Small intestine (tissue), 7 donors: ENCODE data around the gene LHFPL2. TPM values are rescaled to one million over a fixed set of nuclear protein-coding genes. Genes with fewer than 3 reads are reported as not detected.
A peak's percentile ranks its signal among the peaks of the same experiment; 100 is the strongest.

ENCODE experiments used
- DNase-seq, 2 donors: peaks; one replicate each; pipeline versions ENCODE4 v3.0.0 to v3.0.0-alpha.2; 2013
- FAIRE-seq: peaks from 2 replicates; lab custom pipeline; 2012; peaks lifted over from hg19 to GRCh38; lab: Jason Lieb, UNC
- H3K27ac ChIP-seq, 3 donors: one replicate each; pipeline ENCODE4 v1.5.1; 2013; ENCODE audit warnings: low read length in 2 of 3, mild to moderate bottlenecking in 2 of 3, control low read depth in 1 of 3, inconsistent platforms in 1 of 3, low read depth in 1 of 3, moderate library complexity in 1 of 3
- H3K27me3 ChIP-seq, 3 donors: one replicate each; pipeline ENCODE4 v1.6.1; 2013; ENCODE audit warnings: low read length in 3 of 3, inconsistent platforms in 1 of 3; ENCODE audit not compliant: control insufficient read depth in 3 of 3, insufficient read depth in 3 of 3
- H3K36me3 ChIP-seq, 3 donors: one replicate each; pipeline ENCODE4 v1.6.1; 2013; ENCODE audit warnings: low read length in 3 of 3, inconsistent platforms in 1 of 3, low read depth in 1 of 3, mild to moderate bottlenecking in 1 of 3, moderate library complexity in 1 of 3; ENCODE audit not compliant: control insufficient read depth in 3 of 3, insufficient read depth in 2 of 3
- H3K4me1 ChIP-seq, 3 donors: one replicate each; pipeline ENCODE4 v1.6.1; 2013; ENCODE audit warnings: low read length in 2 of 3, inconsistent platforms in 1 of 3, low read depth in 1 of 3, mild to moderate bottlenecking in 1 of 3, moderate library complexity in 1 of 3; ENCODE audit not compliant: control insufficient read depth in 3 of 3, insufficient read depth in 2 of 3
- H3K4me3 ChIP-seq, 3 donors: one replicate each; pipeline ENCODE4 v1.5.1; 2013; ENCODE audit warnings: low read length in 3 of 3, control low read depth in 1 of 3, inconsistent platforms in 1 of 3, low read depth in 1 of 3, mild to moderate bottlenecking in 1 of 3, moderate library complexity in 1 of 3
- H3K9me3 ChIP-seq, 2 donors: one replicate each; pipeline ENCODE4 v1.6.1; 2013; ENCODE audit warnings: low read depth in 1 of 2, low read length in 1 of 2; ENCODE audit not compliant: control insufficient read depth in 2 of 2, insufficient read depth in 1 of 2
- WGBS, 3 donors: extraction: QIAGEN DNeasy Blood & Tissue Kit; methylation state at CpG; one replicate each; pipeline ENCODE4 v1.1.7; 2013; 5-methylcytosine and 5-hydroxymethylcytosine counted together
- polyA plus RNA-seq, 4 donors: library from polyadenylated mRNA; stranded (reverse) in 3 of 4; unstranded in 1 of 4; fragments of 200-250 nt in 3 of 4; fragments of 120-200 nt in 1 of 4; gene quantifications; one replicate each; pipeline versions ENCODE4 v1.2.1 to v1.2.3, GENCODE V29; 2013
- donor health status: healthy with polysubstance abuse.
- donor health status: control.
- donor health status: control.
- donor health status: Bipolar disorder and iron deficiency.
- donor health status: healthy.

LHFPL2 gene
- polyA plus RNA-seq, 4 donors: 8.9 to 38.3 (median 13.0) TPM

GRCh38 chr5:78600687-78601414 is 47.7 kb downstream of the LHFPL2 start:
- peak overlapping the region in 2 of 3 donors; percentile 58 to 65 for H3K27ac ChIP-seq
- FAIRE-seq: no peak

GRCh38 chr5:78598973-78599372 is 49.6 kb downstream of the LHFPL2 start:
- no peaks in the 10 kb centered on the region for H3K9me3 ChIP-seq
- no peak overlapping the region for H3K4me3 ChIP-seq
- WGBS, 3 donors: 95% methylated on average over 9 of the region's 9 CpGs
- H3K27me3 ChIP-seq: no peaks in the 10 kb centered on the region
- H3K4me1 ChIP-seq: peaks cover 3 to 39% (median 8%) of the 10 kb centered on the region in 3 donors
- H3K27ac ChIP-seq: no peak overlapping the region
- DNase-seq (no peak), FAIRE-seq (no peak)
- H3K36me3 ChIP-seq: peaks cover 0 to 6% (median 0%) of the 10 kb centered on the region in 3 donors

More at GRCh38 chr5:78600687-78601414, 47.7 kb downstream of the LHFPL2 start:
- Histone ChIP-seq H3K9me3 (no peaks in the 10 kb centered on the region), H3K4me3 (no peak overlapping the region), H3K36me3 (peaks cover 0 to 2% (median 0%) of the 10 kb centered on the region in 3 donors), H3K27me3 (no peaks in the 10 kb centered on the region), H3K4me1 (peaks cover 3 to 38% (median 6%) of the 10 kb centered on the region in 3 donors)
- DNase-seq: no peak
- WGBS, 3 donors: 70 to 90% (median 82%) methylated on average over 5 of the region's 5 CpGs

DNA sequence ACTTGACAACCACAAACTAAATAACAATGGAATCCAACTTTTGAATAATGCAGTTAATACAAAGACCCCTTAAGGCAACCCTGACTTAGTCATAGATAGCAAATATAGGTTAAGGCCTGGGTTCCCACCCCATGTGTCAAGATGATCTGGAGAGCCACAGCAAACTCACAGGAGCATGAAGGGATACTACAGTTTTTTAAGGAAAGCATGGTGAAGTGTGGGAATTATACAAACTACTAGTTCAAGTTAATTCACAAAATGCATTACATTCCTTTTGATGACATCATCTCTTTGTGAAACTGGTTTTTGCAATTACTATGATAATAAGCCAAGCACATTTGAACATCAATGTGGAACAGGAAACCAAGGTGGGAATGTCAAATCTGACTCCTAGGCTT is 50.6 kb downstream of the LHFPL2 start:
- H3K4me3 ChIP-seq: no peak overlapping the region
- no peak overlapping the region for H3K27ac ChIP-seq
- H3K4me1 ChIP-seq: peaks cover 3 to 38% (median 8%) of the 10 kb centered on the region in 3 donors
- peaks cover 0 to 4% (median 0%) of the 10 kb centered on the region in 3 donors for H3K36me3 ChIP-seq
- no peaks in the 10 kb centered on the region for H3K27me3 ChIP-seq
- FAIRE-seq: no peak
- H3K9me3 ChIP-seq: no peaks in the 10 kb centered on the region
- no peak for DNase-seq

DNA sequence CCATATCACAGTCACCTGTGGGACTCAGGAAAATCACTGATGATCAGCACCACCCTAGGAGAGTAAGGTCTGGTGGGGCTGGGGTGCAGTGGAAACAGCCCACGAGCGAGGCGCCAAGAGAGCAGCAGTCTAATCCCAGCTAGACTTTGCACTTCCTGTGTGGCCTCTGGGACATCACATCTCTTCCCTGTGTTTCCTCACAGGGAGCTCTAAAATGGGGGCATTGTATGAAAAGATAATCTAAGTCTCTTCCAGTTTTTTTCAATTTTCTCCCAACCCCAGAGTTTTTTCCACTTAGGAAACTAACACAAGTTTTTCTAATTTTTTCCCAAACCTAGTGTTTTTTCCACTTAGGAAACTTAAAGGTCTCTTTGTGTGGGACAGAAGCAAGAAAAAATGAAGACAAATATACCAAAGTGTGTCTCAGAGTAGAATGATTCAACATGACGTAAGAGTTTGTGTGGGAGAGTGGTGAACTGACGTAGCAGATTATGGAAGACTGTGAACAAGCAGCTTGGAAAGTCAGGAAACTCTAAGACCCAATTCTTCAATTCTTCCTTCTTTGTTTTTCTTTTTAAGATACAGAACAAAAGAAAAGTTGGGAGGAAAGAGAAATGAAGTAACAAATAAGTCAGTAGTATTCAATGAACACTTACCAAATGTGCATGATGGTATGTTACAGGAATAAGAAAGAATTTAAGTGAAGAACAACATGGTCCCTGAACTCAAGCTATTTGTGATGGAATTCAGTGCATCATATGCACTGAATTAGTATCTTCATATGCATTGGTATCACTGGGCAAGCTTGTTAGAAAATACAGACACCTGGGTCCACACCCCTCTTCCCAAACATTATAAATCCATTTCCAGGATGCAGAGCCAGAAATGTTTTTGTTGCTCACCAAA is 51.3 kb downstream of the LHFPL2 start:
- FAIRE-seq (no peak), DNase-seq (peak; percentile 55 to 60)
- H3K4me1 ChIP-seq: peaks cover under 1 to 35% (median 8%) of the 10 kb centered on the region in 3 donors

DNA sequence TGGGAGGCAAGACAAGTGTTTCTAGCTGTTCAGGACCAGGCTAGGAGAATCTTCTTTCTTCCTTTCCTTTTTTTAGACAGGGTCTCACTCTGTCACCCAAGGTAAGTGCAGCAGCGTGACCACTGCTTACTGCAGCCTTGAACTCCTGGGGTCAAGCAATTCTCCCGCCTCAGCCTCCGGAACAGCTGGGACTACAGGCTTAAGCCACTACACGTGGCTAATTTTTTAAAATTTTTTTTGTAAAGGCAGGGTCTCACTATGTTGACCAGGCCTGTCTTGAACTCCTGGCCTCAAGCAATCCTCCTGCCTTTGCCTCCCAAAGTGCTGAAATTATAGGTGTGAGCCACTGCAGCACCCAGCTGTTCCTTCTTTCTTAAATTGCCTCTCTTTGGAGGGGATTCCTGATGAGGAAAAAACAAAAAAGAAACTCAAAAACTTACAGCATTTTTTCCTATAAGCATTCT is 53.1 kb downstream of the LHFPL2 start:
- Histone ChIP-seq H3K27me3 (no peaks in the 10 kb centered on the region), H3K4me3 (no peak overlapping the region), H3K27ac (peak overlapping the region in 2 of 3 donors; percentile 63 to 95), H3K4me1 (peaks cover 0 to 20% (median 10%) of the 10 kb centered on the region in 3 donors), H3K9me3 (no peaks in the 10 kb centered on the region), H3K36me3 (peaks cover 0 to 6% (median 0%) of the 10 kb centered on the region in 3 donors)
- no peak for DNase-seq
- whole genome bisulfite sequencing, 3 donors: 58 to 78% (median 70%) methylated on average over 4 of the region's 4 CpGs
- no peak for FAIRE-seq

More for the DNA sequence above, 51.3 kb downstream of the LHFPL2 start:
- Histone ChIP-seq H3K9me3 (no peaks in the 10 kb centered on the region), H3K36me3 (peaks cover 0 to 4% (median 0%) of the 10 kb centered on the region in 3 donors), H3K4me3 (no peak overlapping the region), H3K27me3 (no peaks in the 10 kb centered on the region), H3K27ac (peak overlapping the region in 1 of 3 donors; percentile 10)
- WGBS, 3 donors: 66 to 77% (median 67%) methylated on average over 5 of the region's 5 CpGs

DNA sequence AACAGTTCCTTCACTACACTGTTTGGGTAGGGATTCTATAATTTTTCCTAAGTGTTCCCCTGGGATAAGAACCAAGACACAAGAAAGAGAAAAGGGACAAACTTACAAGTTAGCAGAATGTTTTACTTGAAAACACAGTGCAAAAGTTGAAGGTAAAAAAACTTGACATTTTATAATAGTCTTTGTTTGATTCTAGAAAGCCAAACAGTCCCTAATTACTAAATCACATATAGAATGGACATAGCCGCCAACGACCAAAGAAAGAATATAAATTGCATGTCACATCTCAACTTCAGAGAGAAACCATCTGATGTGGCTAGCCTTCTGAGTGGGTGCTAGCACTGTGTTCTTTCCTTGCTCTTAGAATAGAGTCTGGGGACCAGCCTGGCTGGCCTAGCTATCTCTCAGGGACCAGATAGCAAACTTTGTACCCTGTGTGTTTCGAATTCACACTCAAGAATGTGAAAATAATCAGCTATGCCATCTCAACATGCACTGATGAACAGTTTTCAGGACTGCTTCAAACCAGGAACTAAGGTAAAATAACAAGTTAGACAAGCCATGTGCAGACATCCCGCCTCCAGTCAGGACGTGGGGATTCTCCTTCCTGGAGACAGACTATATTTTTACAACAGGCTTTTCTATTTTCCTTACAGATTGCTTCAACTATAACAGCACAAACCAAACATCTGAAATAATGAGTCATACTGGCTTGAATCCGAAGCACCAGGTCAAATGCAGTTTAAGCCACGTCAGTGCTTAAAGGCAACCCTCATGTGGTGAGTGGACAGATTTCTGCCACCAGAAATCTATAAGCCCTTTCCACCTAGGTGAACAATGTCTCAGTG is 53.7 kb downstream of the LHFPL2 start:
- H3K27me3 ChIP-seq: no peaks in the 10 kb centered on the region
- FAIRE-seq (no peak), DNase-seq (peak in 1 of 2 donors; percentile 65)
- peaks cover 0 to 6% (median 0%) of the 10 kb centered on the region in 3 donors for H3K36me3 ChIP-seq
- no peak overlapping the region for H3K4me3 ChIP-seq
- H3K9me3 ChIP-seq: no peaks in the 10 kb centered on the region
- WGBS, 3 donors: 44 to 63% (median 59%) methylated on average over 7 of the region's 7 CpGs
- H3K4me1 ChIP-seq: peaks cover 0 to 20% (median 10%) of the 10 kb centered on the region in 3 donors
- peak overlapping the region in 2 of 3 donors; percentile 63 to 95 for H3K27ac ChIP-seq

- DNase-seq: no peak
- no peak for FAIRE-seq
- 49 to 71% (median 61%) methylated on average over 3 of the region's 3 CpGs for WGBS, 3 donors
- Histone ChIP-seq H3K4me1 (peaks cover 0 to 20% (median 10%) of the 10 kb centered on the region in 3 donors), H3K9me3 (no peaks in the 10 kb centered on the region), H3K4me3 (no peak overlapping the region), H3K27me3 (no peaks in the 10 kb centered on the region), H3K36me3 (peaks cover 0 to 11% (median 0%) of the 10 kb centered on the region in 3 donors), H3K27ac (peak overlapping the region in 1 of 3 donors; percentile 39)
Observed at GRCh38 chr5:78594021-78594420, 54.6 kb downstream of the LHFPL2 start.
